Natural killer cell (primary cell): Measurements from ENCODE around the gene CCDC88C. TPM values are rescaled to one million over a fixed set of nuclear protein-coding genes. Genes with fewer than 3 reads are reported as not detected.
"Not testable (repeated sequence)": the region's sequence is repeated elsewhere in the genome, so short reads cannot be mapped to it uniquely, and the experiment has no call there.

Experiments used
- ATAC-seq, 3 donors: fragments of 150-1000 bp in 2 of 3; fragments of 200-7000 bp in 1 of 3; cut with Tn5 transposase; 1 replicate in 1 of 3; 2 replicates in 2 of 3; pipeline ENCODE4 v1.10.0; 2021; ENCODE audit warnings: mild to moderate bottlenecking in 2 of 3, moderate library complexity in 2 of 3
- DNase-seq, 2 donors: peaks; one replicate each; pipeline versions ENCODE4 v3.0.0 to v3.0.0-alpha.2; 2013 to 2021; ENCODE audit warnings: mixed read lengths in 1 of 2
- H3K27ac ChIP-seq: one replicate; pipeline ENCODE4 v1.5.1; 2013; ENCODE audit warnings: mild to moderate bottlenecking, low read length
- H3K27me3 ChIP-seq: one replicate; pipeline ENCODE4 v1.6.1; 2013; ENCODE audit warnings: low read length; ENCODE audit not compliant: control insufficient read depth, insufficient read depth
- H3K36me3 ChIP-seq: one replicate; pipeline ENCODE4 v1.6.1; 2013; ENCODE audit warnings: low read length; ENCODE audit not compliant: control insufficient read depth, insufficient read depth
- H3K4me1 ChIP-seq: one replicate; pipeline ENCODE4 v1.6.1; 2013; ENCODE audit warnings: low read length; ENCODE audit not compliant: control insufficient read depth, insufficient read depth
- H3K4me3 ChIP-seq: one replicate; pipeline ENCODE4 v1.5.1; 2013; ENCODE audit warnings: low read length
- H3K9me3 ChIP-seq: one replicate; pipeline ENCODE4 v1.6.1; 2013; ENCODE audit warnings: low read length; ENCODE audit not compliant: control insufficient read depth, insufficient read depth
- H3K27ac Mint-ChIP-seq, 2 donors: one replicate each; pipeline ENCODE4 v1.8.0; 2022; ENCODE audit warnings: mild to moderate bottlenecking in 2 of 2, mixed read lengths in 2 of 2, moderate library complexity in 1 of 2
- H3K27me3 Mint-ChIP-seq, 2 donors: one replicate each; pipeline ENCODE4 v1.8.0; 2022; ENCODE audit warnings: low read depth in 2 of 2, mixed read lengths in 2 of 2
- H3K36me3 Mint-ChIP-seq: one replicate; pipeline ENCODE4 v1.8.0; 2022; ENCODE audit warnings: mixed read lengths
- H3K4me1 Mint-ChIP-seq, 2 donors: one replicate each; pipeline ENCODE4 v1.8.0; 2022; ENCODE audit warnings: mixed read lengths in 2 of 2
- H3K4me3 Mint-ChIP-seq: one replicate; pipeline ENCODE4 v1.8.0; 2022; ENCODE audit warnings: mild to moderate bottlenecking, moderate library complexity, mixed read lengths
- H3K9me3 Mint-ChIP-seq, 2 donors: one replicate each; pipeline ENCODE4 v1.8.0; 2022; ENCODE audit warnings: mixed read lengths in 2 of 2
- whole genome bisulfite sequencing: methylation state at CpG from one replicate; pipeline ENCODE4 v1.1.7; 2013; ENCODE audit warnings: missing lambda C conversion rate; ENCODE audit not compliant: insufficient coverage; 5-methylcytosine and 5-hydroxymethylcytosine counted together
- intact Hi-C: fragments of 100-400 bp; cut with micrococcal nuclease; formaldehyde crosslinking; loops from one replicate; pipeline ENCODE4 v1.14.2; 2022
- total RNA-seq, 4 donors: library from RNA; stranded (reverse); fragments of 120-200 nt in 1 of 4; gene quantifications; one replicate each; pipeline versions ENCODE4 v1.2.3 to v1.2.4, GENCODE V29; 2013 to 2022
- TF ChIP-seq, protein P1 (sequence below): fragments of 200-600 bp; IDR thresholded peaks from one replicate; pipeline ENCODE4 v1.8.0; 2022; ENCODE audit warnings: antibody characterized with exemption

Gene CCDC88C
- total RNA-seq, 3 donors from 2014 or later (not counting 1 experiment from before 2014, with no cell fraction given): 432 to 516 (median 438) TPM

DNA sequence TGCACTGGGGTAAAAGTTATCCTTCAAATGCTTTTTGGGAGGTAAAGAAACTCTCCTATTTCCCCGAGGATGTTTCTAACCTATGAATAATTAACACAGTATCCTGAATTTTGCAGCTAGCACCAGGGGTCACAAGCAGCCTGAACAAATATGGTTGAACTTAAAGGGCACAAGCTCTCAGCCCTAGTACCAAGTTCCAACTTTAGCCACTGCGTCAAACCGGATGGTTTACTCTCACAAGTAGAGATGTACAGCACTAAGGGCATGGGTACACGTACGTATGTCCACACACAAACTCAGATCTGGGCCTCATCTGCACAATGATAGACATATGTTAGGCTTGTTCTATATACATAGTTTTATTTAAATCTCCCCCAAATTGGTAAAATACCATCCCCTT is 4.7 kb downstream of the CCDC88C start:
- no peaks in the 10 kb centered on the region for H3K27me3 ChIP-seq
- peak overlapping the region; percentile 12 for H3K4me3 ChIP-seq
- H3K27ac Mint-ChIP-seq: peak overlapping the region; percentile 96 to 99
- H3K4me1 Mint-ChIP-seq: peaks cover 78 to 81% of the 10 kb centered on the region in 2 donors
- peak overlapping the region; percentile 98 for H3K4me3 Mint-ChIP-seq
- peaks cover 33% of the 10 kb centered on the region for H3K36me3 ChIP-seq
- peak overlapping the region; percentile 83 for H3K27ac ChIP-seq
- 31% methylated on average over 5 of the region's 5 CpGs for WGBS
- H3K9me3 ChIP-seq: no peaks in the 10 kb centered on the region
- no peaks in the 10 kb centered on the region for H3K36me3 Mint-ChIP-seq
- TF ChIP-seq, protein P1, sequence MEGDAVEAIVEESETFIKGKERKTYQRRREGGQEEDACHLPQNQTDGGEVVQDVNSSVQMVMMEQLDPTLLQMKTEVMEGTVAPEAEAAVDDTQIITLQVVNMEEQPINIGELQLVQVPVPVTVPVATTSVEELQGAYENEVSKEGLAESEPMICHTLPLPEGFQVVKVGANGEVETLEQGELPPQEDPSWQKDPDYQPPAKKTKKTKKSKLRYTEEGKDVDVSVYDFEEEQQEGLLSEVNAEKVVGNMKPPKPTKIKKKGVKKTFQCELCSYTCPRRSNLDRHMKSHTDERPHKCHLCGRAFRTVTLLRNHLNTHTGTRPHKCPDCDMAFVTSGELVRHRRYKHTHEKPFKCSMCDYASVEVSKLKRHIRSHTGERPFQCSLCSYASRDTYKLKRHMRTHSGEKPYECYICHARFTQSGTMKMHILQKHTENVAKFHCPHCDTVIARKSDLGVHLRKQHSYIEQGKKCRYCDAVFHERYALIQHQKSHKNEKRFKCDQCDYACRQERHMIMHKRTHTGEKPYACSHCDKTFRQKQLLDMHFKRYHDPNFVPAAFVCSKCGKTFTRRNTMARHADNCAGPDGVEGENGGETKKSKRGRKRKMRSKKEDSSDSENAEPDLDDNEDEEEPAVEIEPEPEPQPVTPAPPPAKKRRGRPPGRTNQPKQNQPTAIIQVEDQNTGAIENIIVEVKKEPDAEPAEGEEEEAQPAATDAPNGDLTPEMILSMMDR: no peak
- peaks cover 74% of the 10 kb centered on the region for H3K4me1 ChIP-seq
- intact Hi-C loops: no loop called here
- H3K9me3 Mint-ChIP-seq: no peaks in the 10 kb centered on the region
- no peak for ATAC-seq
- DNase-seq: peak in 1 of 2 donors; percentile 50
- H3K27me3 Mint-ChIP-seq: no peaks in the 10 kb centered on the region

DNA sequence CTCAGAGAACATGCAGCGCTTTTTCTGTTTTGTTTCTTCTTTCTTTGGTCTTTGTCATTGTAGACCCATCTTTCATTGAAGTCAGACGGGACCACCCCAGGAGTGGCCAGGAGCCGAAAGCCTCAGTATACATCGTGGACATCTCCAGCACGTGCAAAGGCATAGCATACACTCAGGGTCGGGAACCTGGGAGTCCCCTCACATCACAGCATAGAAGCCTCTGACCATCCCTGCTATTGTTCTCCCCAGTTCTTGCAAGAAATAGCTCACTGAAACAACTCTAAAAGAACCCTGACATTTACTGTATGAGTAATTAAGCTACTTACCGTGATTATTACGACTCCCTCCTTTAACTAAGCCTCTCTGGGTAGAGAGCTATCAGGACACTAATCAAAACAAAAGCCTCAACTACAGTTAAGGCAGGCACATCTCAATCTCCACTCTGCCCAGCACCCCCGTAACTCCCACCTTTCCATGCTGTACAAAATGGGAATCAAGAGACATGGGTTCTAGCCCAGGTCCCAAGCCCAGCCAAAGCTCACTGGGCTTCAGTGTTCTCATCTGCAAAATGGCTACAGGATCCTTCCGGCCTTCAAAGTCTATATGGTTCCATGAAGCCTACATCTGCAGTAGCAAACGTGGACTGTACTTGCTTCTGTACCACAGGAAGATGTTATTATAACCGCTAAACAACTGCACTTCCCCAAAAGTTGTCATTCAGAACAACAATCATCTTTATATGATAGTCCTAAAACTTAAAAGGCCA is 6.7 kb downstream of the CCDC88C start:
- peaks cover 94% of the 10 kb centered on the region for H3K4me1 ChIP-seq
- H3K27ac ChIP-seq: peak overlapping the region; percentile 80
- H3K4me3 ChIP-seq: no peak overlapping the region
- Mint-ChIP-seq H3K36me3 (no peaks in the 10 kb centered on the region), H3K4me3 (peak overlapping the region; percentile 90), H3K27me3 (no peaks in the 10 kb centered on the region), H3K4me1 (peaks cover 87 to 89% of the 10 kb centered on the region in 2 donors), H3K27ac (peak overlapping the region; percentile 96 to 98), H3K9me3 (no peaks in the 10 kb centered on the region)
- TF ChIP-seq, protein P1: no peak
- ATAC-seq (peak in 1 of 3 donors; percentile 3), DNase-seq (peak in 1 of 2 donors; percentile 56)
- 45% methylated on average over 12 of the region's 12 CpGs for WGBS
- intact Hi-C loops: loop anchor here (1.0 kb wide), 1 partner anchor 9 kb away; no protein-coding TSS in a partner anchor
- no peaks in the 10 kb centered on the region for H3K27me3 ChIP-seq
- H3K9me3 ChIP-seq: no peaks in the 10 kb centered on the region
- H3K36me3 ChIP-seq: peaks cover 53% of the 10 kb centered on the region

DNA sequence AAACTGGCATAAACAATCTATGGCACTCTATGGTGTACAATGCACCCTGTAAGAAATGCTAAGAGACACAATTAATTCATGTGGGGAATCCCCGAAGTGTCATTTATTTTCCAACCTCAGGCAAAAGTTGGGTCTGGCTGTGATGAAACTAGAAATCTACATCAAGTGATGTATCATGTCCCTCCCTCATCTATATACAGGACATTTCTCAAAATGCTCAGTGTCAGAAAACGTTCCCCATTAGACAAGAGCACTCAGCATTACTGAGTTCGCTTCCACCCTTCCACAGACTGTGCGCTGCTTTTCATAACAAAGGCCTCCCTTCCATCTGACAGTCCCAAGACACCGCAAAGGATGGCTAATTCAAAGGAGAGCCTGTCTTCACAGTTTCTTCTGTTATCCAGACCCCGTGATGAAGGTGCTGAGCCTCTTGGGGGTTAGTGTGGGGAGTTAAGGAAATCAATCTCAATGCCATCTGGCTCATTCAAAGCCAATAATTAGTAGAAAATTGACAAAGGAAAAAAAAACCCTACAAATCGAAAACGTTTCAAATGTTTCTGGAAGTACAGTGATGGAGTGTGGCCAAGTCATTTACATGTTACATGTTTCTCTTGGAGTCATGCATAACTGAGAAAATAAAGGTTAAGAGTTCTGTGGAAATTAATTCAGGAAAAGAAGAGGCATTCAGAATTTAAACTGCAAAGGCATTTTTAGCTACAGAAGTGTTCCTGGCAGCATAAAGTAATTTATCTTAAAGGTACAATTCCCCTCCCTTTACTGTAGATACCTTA is 7.5 kb downstream of the CCDC88C start:
- no peaks in the 10 kb centered on the region for H3K27me3 Mint-ChIP-seq
- no peaks in the 10 kb centered on the region for H3K36me3 Mint-ChIP-seq
- Histone ChIP-seq H3K9me3 (no peaks in the 10 kb centered on the region), H3K27me3 (no peaks in the 10 kb centered on the region), H3K4me1 (peaks cover 95% of the 10 kb centered on the region), H3K36me3 (peaks cover 56% of the 10 kb centered on the region), H3K27ac (peak overlapping the region; percentile 80), H3K4me3 (no peak overlapping the region)
- DNase-seq (peak in 1 of 2 donors; percentile 83), ATAC-seq (peak; percentile 58 to 67 (median 65))
- no peaks in the 10 kb centered on the region for H3K9me3 Mint-ChIP-seq
- peaks cover 89% of the 10 kb centered on the region in 2 donors for H3K4me1 Mint-ChIP-seq
- WGBS: 50% methylated on average over 8 of the region's 8 CpGs
- intact Hi-C loops: loop anchor here (2.0 kb wide), 1 partner anchor 23 kb away; no protein-coding TSS in a partner anchor
- H3K27ac Mint-ChIP-seq: peak overlapping the region; percentile 96 to 98
- TF ChIP-seq, protein P1: no peak
- peak overlapping the region; percentile 90 for H3K4me3 Mint-ChIP-seq

DNA sequence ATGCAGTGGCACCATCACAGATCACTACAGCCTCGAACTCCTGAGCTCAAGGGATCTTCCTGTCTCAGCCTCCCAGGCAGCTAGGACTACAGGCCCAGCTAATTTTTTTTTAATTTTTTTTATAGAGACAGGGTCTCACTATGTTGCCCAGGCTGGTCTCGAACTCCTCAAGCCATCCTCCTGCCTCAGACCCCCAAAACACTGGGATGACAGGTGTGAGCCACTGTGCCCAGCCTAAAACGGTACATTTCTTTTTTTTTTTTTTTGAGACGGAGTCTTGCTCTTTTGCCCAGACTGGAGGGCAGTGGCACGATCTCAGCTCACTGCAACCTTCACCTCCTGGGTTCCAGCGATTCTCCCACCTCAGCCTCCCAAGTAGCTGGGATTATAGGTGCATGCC is 8.4 kb downstream of the CCDC88C start:
- H3K27me3 Mint-ChIP-seq, H3K9me3 Mint-ChIP-seq, DNase-seq, H3K27me3 ChIP-seq, H3K4me3 ChIP-seq, ATAC-seq, H3K36me3 Mint-ChIP-seq, H3K9me3 ChIP-seq: not testable (repeated sequence)
- intact Hi-C loops: loop anchor here (2.0 kb wide), 1 partner anchor 22 kb away; no protein-coding TSS in a partner anchor
- peak overlapping the region; percentile 96 to 98 for H3K27ac Mint-ChIP-seq
- Histone ChIP-seq H3K4me1 (peaks cover 95% of the 10 kb centered on the region), H3K27ac (peak overlapping the region; percentile 80), H3K36me3 (peaks cover 49% of the 10 kb centered on the region)
- WGBS: 79% methylated on average over 6 of the region's 6 CpGs
- peak overlapping the region; percentile 87 for H3K4me3 Mint-ChIP-seq
- peaks cover 87 to 88% of the 10 kb centered on the region in 2 donors for H3K4me1 Mint-ChIP-seq
